HG03095 (cell line): ENCODE results near the gene ADGRF5.
"Not testable (repeated sequence)": the region's sequence is repeated elsewhere in the genome, so short reads cannot be mapped to it uniquely, and the experiment has no call there.

Source experiments
- ATAC-seq: cut with Tn5 transposase; IDR thresholded peaks from one replicate; pipeline ENCODE4 v1.9.1; 2021; ENCODE audit warnings: moderate library complexity; ENCODE audit not compliant: unreplicated experiment

The ADGRF5 gene

DNA sequence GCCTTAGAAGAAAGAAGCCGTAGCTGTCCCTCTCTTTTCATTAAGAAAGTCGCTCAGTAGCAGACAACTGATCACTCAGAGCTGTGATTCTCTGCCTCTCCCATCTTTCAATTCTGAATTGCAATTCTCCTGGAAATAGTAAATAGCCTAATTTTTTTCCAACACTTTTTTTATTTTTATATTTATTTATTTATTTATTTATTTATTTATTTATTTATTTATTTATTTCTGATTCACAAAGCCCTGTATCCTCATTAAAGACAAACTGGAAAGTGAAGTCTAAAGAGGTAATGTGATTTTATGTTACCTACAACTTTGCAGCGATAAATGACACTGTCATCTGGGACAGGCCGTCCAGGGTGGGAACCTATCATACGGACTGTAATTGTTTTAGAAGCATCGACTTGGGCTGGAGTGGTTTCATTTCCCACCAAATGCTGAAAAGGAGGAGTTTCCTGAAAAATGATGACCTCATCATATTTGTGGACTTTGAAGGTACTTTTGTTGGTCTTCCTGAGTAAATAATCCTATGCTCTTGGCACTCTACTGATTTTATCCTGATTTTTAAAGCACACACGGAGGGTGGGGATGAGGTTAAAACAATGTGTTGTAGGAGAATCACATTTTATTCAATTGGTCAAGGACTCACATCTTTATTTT, 87.4 kb downstream of the ADGRF5 start:
- not testable (repeated sequence) for ATAC-seq

DNA sequence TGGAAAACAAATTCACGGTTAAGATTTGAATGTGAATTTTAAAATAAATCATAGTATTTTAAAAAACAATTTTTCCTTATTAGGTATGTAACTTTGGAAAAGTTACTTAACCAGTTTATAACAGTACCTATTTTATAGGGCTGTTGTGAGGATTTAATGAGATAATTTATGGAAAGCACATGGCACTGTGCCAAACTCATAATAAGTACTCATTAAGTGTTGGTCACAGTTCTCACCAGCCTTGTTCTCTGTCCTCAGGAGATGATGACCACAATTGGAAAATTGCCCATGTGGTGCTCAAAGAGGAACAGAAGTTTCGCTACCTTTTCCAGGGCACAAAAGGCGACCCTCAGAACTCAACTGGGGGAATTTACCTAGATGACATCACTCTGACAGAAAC, 88.9 kb downstream of the ADGRF5 start:
- no peak for ATAC-seq

DNA sequence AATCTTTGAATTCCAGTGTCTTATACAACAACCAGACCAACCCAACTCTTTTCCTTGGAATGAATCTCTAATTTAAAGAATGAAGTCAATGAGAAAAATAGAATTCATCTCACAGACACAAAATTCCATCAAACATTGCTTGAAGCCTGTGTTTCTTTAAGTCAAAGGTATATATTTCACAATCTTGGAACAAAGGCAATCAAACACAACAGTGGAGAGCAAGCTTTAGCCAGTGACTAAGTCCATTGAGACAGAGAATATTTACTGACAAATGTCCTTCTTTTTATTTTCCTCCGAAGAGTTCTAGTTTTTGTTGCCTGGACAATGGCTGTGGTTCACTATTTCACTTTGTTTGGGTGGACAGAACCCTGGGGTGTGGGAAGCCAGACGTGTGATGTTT, 92.8 kb downstream of the ADGRF5 start:
- ATAC-seq = no peak

DNA sequence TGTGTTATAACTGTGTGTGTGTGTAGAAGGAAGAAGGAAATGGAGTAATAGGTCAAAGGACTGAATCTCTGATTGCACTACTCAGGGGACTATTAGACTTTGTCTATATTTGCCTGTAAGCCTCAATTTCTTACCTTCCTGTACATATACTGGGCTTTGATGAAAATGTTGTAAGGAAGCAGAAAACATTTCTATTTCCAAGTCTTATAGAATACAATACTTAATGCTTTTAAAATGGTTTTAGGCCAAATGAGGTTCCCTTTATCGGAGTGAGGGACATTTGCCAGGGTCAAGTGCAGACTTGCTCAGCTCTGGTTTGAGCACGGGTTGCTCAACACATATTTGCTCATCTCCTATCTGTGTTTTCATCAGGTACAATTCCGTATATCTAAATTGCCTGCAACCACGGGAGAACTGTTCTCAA, 100.3 kb downstream of the ADGRF5 start:
- ATAC-seq = no peak

DNA sequence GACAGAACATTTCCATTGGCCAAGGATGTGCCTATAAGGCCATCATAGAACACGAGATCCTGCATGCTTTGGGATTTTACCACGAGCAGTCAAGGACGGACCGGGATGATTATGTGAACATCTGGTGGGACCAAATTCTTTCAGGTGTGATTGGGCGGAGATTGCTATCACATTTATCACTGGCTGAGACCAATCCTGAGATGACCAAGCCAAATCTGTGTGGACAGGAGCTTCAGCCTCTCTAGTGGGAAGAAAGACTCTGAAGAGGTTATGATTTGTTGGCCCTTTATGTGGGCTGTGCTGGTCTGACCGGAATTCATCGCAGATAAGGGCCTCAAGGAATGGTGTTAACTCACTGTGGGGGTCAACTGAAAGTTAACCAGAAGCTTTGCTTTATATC, 102.2 kb downstream of the ADGRF5 start:
- ATAC-seq = no peak

DNA sequence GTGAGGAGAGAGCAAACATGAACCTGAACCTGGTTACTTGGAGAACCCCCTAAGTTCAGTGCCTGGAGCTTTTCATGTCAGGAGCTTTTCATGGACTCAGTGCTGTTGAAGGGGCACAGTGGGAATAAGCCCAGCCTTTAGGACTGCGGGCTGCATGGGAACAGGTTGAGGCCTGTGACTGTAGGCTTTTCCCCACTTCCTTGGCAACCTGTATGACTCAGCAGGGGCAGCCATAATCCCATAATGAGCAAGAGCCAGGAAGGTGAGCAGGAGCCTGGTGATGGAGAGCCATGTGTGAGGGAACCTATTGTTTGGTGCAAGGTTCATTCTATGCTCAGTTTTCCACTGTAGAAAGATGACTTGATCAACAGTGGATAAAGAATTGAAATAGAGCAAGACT, 105.1 kb downstream of the ADGRF5 start:
- no peak for ATAC-seq

DNA sequence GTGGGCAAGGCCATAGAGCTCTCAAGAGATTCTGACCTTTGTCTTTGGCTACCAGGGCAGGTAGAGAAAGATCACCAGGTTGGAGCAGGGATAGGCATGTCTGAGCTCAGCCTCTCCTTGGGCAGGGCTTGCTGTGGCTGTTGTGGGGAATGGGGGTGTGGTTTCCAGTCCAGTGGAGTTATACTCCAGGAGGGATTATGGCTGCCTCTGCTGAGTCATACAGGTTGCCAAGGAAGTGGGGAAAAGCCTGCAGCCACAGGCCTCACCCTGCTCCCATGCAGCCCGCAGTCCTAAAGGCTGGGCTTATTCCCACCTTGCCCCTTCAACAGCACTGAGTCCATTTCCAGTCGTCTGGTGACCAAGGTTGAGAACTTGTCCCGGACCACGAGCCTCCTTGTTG, 106.6 kb downstream of the ADGRF5 start:
- no peak for ATAC-seq

DNA sequence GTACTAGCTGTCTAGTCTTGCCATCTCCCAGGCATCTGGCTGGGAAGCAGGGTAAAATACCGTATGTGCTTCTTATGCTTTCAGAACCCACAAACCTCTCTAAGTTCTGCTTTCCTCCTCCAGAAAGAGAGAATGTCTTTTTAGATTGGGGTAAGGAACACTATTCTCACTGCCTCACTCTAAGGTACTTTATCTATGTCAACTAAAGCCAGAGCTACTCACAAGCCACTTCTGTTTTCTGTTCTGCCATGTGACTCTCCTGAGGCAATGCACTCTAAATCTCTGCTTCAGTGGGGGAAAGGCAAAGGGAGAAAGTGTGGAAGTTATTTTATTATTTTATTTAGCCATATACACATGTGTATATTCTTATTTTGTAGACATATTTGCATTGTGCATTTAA, 112.9 kb downstream of the ADGRF5 start:
- ATAC-seq = no peak
